Chondrocyte (in vitro differentiated cells): Measurements from ENCODE around the gene FCER1G. TPM values are rescaled to one million over a fixed set of nuclear protein-coding genes. Genes with fewer than 3 reads are reported as not detected.
"Not testable (repeated sequence)": the region's sequence is repeated elsewhere in the genome, so short reads cannot be mapped to it uniquely, and the experiment has no call there.

Experiments
- DNase-seq: peaks from one replicate; pipeline ENCODE4 v3.0.0; 2021; ENCODE audit warnings: mixed read lengths, low spot score
- H3K27ac Mint-ChIP-seq: one replicate; pipeline ENCODE4 v1.8.0; 2021; ENCODE audit warnings: mild to moderate bottlenecking, moderate library complexity, mixed read lengths; ENCODE audit not compliant: unreplicated experiment
- H3K27me3 Mint-ChIP-seq: 2 replicates; pipeline ENCODE4 v1.8.0; 2021; ENCODE audit warnings: low read depth, mixed read lengths
- H3K36me3 Mint-ChIP-seq: 2 replicates; pipeline ENCODE4 v1.8.0; 2021; ENCODE audit warnings: low read depth, mixed read lengths
- H3K4me1 Mint-ChIP-seq: 2 replicates; pipeline ENCODE4 v1.8.0; 2021; ENCODE audit warnings: low read depth, mild to moderate bottlenecking, mixed read lengths
- H3K4me3 Mint-ChIP-seq: one replicate; pipeline ENCODE4 v1.8.0; 2021; ENCODE audit warnings: mild to moderate bottlenecking, moderate library complexity, mixed read lengths; ENCODE audit not compliant: unreplicated experiment
- H3K9me3 Mint-ChIP-seq: 2 replicates; pipeline ENCODE4 v1.8.0; 2021; ENCODE audit warnings: low read depth, mixed read lengths
- CTCF ChIP-seq: fragments of 200-600 bp; sonication (generic); IDR thresholded peaks from 2 replicates; pipeline ENCODE4 v1.5.0; 2021; ENCODE audit warnings: antibody characterized with exemption, mild to moderate bottlenecking, moderate library complexity
- total RNA-seq: library from RNA; stranded (reverse); gene quantifications from 3 replicates; pipeline ENCODE4 v1.2.1, GENCODE V29; 2021

The FCER1G gene
- total RNA-seq, 1 donor from 2014 or later = not detected

GRCh38 chr1:161219078-161219892 lies 4.2 kb downstream of the FCER1G start:
- DNase-seq = peak; percentile 4
- Mint-ChIP-seq H3K4me3 (no peak overlapping the region), H3K36me3 (peaks cover 8% of the 10 kb centered on the region), H3K9me3 (no peaks in the 10 kb centered on the region), H3K4me1 (peaks cover 8% of the 10 kb centered on the region), H3K27me3 (no peaks in the 10 kb centered on the region), H3K27ac (no peak overlapping the region)
- TF ChIP-seq CTCF = no peak

- Mint-ChIP-seq H3K9me3 (no peaks in the 10 kb centered on the region), H3K4me1 (peaks cover 8% of the 10 kb centered on the region), H3K36me3 (peaks cover 3% of the 10 kb centered on the region), H3K27ac (no peak overlapping the region), H3K4me3 (no peak overlapping the region), H3K27me3 (no peaks in the 10 kb centered on the region)
- DNase-seq = peak; percentile 7
- no peak for TF ChIP-seq CTCF
Measured at GRCh38 chr1:161220002-161220401, 4.9 kb downstream of the FCER1G start.

- H3K36me3 Mint-ChIP-seq = peaks cover 1% of the 10 kb centered on the region
- H3K9me3 Mint-ChIP-seq = no peaks in the 10 kb centered on the region
- H3K4me1 Mint-ChIP-seq = peaks cover 19% of the 10 kb centered on the region
- no peak overlapping the region for H3K4me3 Mint-ChIP-seq
- no peaks in the 10 kb centered on the region for H3K27me3 Mint-ChIP-seq
- no peak overlapping the region for H3K27ac Mint-ChIP-seq
- peak; percentile 33 for DNase-seq
- no peak for TF ChIP-seq CTCF
Measured at GRCh38 chr1:161222175-161223019, 7.3 kb downstream of the FCER1G start.

- H3K4me1 Mint-ChIP-seq = peaks cover 26% of the 10 kb centered on the region
- no peaks in the 10 kb centered on the region for H3K9me3 Mint-ChIP-seq
- TF ChIP-seq CTCF = no peak
- H3K4me3 Mint-ChIP-seq = no peak overlapping the region
- peak; percentile 26 for DNase-seq
- no peak overlapping the region for H3K27ac Mint-ChIP-seq
- H3K36me3 Mint-ChIP-seq = peaks cover 8% of the 10 kb centered on the region
- H3K27me3 Mint-ChIP-seq = no peaks in the 10 kb centered on the region
Measured at GRCh38 chr1:161223805-161224694, 9.0 kb downstream of the FCER1G start.

GRCh38 chr1:161224695-161225087 lies 9.6 kb downstream of the FCER1G start:
- H3K9me3 Mint-ChIP-seq, H3K4me3 Mint-ChIP-seq, H3K27me3 Mint-ChIP-seq, H3K27ac Mint-ChIP-seq: not testable (repeated sequence)
- H3K36me3 Mint-ChIP-seq = peaks cover 12% of the 10 kb centered on the region
- peaks cover 26% of the 10 kb centered on the region for H3K4me1 Mint-ChIP-seq
- peak; percentile 29 for DNase-seq
